ENCODE measurements around the gene SUCO.

GRCh38 chr1:172613294-172613693 lies 80.3 kb downstream of the SUCO start:
- TF ChIP-seq CTCF (conservative IDR thresholded peaks at IDR 0.05; ENCODE audit: low read depth, low read length) (no peak), POLR2A (IDR thresholded peaks at IDR 0.05; ENCODE audit: low read depth, low read length) (no peak)

Data from IMR-90 (cell line).